PFSK-1 (cell line): ENCODE results near the gene HAGHL.

ENCODE experiments used
- POLR2AphosphoS5 ChIP-seq: IDR thresholded peaks from 2 replicates; pipeline ENCODE4 v1.6.1; 2012; ENCODE audit warnings: low read depth, mild to moderate bottlenecking, control low read depth, low read length, moderate library complexity
- TAF1 ChIP-seq: IDR thresholded peaks from 2 replicates; pipeline ENCODE4 v1.6.1; 2012; ENCODE audit warnings: low read length, control low read depth, borderline replicate concordance; ENCODE audit not compliant: insufficient read depth
- TF ChIP-seq, protein P1 (sequence below), 2 experiments: IDR thresholded peaks; 2 replicates each; pipeline versions ENCODE4 v1.6.1 to v1.8.0; 2011 to 2012; ENCODE audit warnings: low read depth in 2 of 2, low read length in 2 of 2, control low read depth in 1 of 2, inconsistent platforms in 1 of 2, mild to moderate bottlenecking in 1 of 2, moderate library complexity in 1 of 2; ENCODE audit not compliant: insufficient read depth in 1 of 2

DNA sequence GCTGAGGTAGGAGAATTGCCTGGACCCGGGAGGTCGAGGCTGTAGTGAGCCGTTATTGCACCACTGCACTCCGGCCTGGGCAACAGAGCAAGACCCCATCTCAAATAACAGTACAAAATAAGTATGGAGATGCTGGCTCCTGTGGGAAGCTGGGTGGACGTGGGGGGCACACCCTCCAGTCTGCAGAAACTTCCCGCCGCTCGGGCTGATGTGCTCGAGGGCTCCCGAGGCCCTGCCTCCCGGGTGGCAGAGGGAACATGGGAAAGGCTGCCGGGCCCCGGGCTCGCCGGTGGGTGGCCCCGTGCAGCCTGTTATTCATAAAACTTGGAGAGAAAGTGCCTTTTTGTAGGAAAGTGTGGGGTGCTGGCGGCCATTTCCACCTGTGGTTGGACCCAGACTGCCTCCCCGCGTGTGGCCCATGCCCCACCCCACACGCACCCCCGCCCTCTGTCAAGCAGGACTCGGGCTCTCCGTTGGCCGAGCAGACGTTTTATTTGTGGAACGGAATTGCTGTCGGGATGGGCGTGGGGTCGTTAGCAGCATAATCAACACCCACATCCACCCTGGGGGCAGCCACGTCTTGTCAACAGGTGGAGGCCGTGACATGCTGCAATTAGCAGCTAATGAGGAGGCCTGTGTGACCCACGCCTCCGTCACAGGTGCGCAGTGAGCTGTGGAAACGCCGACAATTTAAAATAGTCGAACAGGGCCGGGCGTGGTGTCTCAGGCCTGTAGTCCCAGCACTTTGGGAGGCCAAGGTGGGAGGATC, 21.3 kb downstream of the HAGHL start:
- TF ChIP-seq POLR2AphosphoS5 = no peak
- TF ChIP-seq, protein P1, sequence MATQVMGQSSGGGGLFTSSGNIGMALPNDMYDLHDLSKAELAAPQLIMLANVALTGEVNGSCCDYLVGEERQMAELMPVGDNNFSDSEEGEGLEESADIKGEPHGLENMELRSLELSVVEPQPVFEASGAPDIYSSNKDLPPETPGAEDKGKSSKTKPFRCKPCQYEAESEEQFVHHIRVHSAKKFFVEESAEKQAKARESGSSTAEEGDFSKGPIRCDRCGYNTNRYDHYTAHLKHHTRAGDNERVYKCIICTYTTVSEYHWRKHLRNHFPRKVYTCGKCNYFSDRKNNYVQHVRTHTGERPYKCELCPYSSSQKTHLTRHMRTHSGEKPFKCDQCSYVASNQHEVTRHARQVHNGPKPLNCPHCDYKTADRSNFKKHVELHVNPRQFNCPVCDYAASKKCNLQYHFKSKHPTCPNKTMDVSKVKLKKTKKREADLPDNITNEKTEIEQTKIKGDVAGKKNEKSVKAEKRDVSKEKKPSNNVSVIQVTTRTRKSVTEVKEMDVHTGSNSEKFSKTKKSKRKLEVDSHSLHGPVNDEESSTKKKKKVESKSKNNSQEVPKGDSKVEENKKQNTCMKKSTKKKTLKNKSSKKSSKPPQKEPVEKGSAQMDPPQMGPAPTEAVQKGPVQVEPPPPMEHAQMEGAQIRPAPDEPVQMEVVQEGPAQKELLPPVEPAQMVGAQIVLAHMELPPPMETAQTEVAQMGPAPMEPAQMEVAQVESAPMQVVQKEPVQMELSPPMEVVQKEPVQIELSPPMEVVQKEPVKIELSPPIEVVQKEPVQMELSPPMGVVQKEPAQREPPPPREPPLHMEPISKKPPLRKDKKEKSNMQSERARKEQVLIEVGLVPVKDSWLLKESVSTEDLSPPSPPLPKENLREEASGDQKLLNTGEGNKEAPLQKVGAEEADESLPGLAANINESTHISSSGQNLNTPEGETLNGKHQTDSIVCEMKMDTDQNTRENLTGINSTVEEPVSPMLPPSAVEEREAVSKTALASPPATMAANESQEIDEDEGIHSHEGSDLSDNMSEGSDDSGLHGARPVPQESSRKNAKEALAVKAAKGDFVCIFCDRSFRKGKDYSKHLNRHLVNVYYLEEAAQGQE (IDR thresholded peaks at IDR 0.05; ENCODE audit: insufficient read depth in 1 of 2, low read depth in 2 of 2, low read length in 2 of 2) = no peak
- no peak for TF ChIP-seq TAF1
